Epithelial cell of proximal tubule (primary cell): ENCODE data around the gene CATSPERE. TPM values are rescaled to one million over a fixed set of nuclear protein-coding genes. Genes with fewer than 3 reads are reported as not detected.
"Not testable (repeated sequence)": the region's sequence is repeated elsewhere in the genome, so short reads cannot be mapped to it uniquely, and the experiment has no call there.

ENCODE experiments used
- DNase-seq: peaks from one replicate; pipeline ENCODE4 v3.0.0-alpha.2; 2011; ENCODE audit warnings: low read depth
- H3K4me3 ChIP-seq: 2 replicates; pipeline ENCODE4 v1.5.1; 2011; ENCODE audit warnings: low read depth, mild to moderate bottlenecking, low read length
- total RNA-seq: library from RNA; depleted of rRNA; stranded (reverse); fragments of >200 nt; gene quantifications from 2 replicates; pipeline ENCODE4 v1.2.3, GENCODE V29; 2015
- TF ChIP-seq, protein P1 (sequence below): conservative IDR thresholded peaks from 2 replicates; pipeline ENCODE4 v1.5.1; 2012; ENCODE audit warnings: low read depth, mild to moderate bottlenecking, low read length

Gene CATSPERE
- total RNA-seq, 1 donor from 2014 or later, result under 0.01 TPM

GRCh38 chr1:244672946-244673682 lies 212.0 kb downstream of the CATSPERE start:
- no peak overlapping the region for H3K4me3 ChIP-seq
- TF ChIP-seq, protein P1, sequence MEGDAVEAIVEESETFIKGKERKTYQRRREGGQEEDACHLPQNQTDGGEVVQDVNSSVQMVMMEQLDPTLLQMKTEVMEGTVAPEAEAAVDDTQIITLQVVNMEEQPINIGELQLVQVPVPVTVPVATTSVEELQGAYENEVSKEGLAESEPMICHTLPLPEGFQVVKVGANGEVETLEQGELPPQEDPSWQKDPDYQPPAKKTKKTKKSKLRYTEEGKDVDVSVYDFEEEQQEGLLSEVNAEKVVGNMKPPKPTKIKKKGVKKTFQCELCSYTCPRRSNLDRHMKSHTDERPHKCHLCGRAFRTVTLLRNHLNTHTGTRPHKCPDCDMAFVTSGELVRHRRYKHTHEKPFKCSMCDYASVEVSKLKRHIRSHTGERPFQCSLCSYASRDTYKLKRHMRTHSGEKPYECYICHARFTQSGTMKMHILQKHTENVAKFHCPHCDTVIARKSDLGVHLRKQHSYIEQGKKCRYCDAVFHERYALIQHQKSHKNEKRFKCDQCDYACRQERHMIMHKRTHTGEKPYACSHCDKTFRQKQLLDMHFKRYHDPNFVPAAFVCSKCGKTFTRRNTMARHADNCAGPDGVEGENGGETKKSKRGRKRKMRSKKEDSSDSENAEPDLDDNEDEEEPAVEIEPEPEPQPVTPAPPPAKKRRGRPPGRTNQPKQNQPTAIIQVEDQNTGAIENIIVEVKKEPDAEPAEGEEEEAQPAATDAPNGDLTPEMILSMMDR, result no peak
- DNase-seq, result no peak

- TF ChIP-seq, protein P1, result no peak
- no peak for DNase-seq
- H3K4me3 ChIP-seq, result no peak overlapping the region
Observed at GRCh38 chr1:244674446-244674845, 213.4 kb downstream of the CATSPERE start.

- TF ChIP-seq, protein P1, result no peak
- no peak for DNase-seq
- H3K4me3 ChIP-seq, result no peak overlapping the region
Observed at GRCh38 chr1:244675167-244675566, 214.1 kb downstream of the CATSPERE start.

GRCh38 chr1:244678697-244679096 lies 217.6 kb downstream of the CATSPERE start:
- no peak overlapping the region for H3K4me3 ChIP-seq
- no peak for DNase-seq
- TF ChIP-seq, protein P1, result no peak

DNA sequence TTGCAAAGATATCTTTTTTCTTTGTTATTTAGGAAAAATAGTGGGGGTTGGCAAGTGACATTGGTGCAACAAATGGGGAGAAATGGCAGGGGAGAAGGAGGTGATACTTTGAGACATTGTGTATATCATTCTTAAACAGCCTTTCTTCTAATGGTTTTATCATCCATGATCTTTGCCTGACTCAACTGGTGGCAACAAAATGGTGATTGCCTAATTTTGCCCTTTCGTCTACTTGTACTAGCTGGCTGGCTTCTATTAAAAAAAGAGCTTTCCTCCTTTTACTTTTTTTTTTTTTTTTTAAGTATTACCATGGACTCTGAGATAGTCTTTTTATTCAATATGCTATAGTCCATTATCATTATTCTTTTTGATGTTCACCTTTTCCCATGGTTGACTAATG lies 219.6 kb downstream of the CATSPERE start:
- no peak overlapping the region for H3K4me3 ChIP-seq
- TF ChIP-seq, protein P1, result no peak
- no peak for DNase-seq

DNA sequence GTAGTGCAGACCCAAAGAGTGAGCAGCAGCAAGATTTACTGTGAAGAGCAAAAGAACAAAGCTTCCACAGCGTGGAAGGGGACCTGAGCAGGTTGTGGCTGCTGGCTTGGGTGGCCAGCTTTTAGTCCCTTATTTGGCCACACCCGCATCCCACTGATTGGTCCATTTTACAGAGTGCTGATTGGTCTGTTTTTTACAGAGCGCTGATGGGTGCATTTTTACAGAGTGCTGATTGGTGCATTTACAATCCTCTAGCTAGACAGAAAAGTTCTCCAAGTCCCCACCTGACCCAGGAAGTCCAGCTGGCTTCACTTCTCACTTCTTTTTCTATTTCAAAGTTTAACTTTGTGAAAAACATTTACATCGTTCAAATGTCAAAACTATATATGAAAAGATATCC lies 221.0 kb downstream of the CATSPERE start:
- not testable (repeated sequence) for DNase-seq, H3K4me3 ChIP-seq

Other genes with a start within 250 kb of the CATSPERE start
- 40.9 and 46.9 TPM in 2 replicates for gene ADSS2, start 9.4 kb upstream of the CATSPERE start, total RNA-seq
- gene DESI2, start 191.9 kb downstream of the CATSPERE start, total RNA-seq, result 32.2 and 40.4 TPM in 2 replicates